NCI-H446 treated with DMSO at 0.1 percent for 48 hours (cell line): ENCODE measurements around the gene LTB4R2.

Source experiments
- DNase-seq: peaks from one replicate; lab custom pipeline; 2025; lab: John Stamatoyannopoulos, UW

LTB4R2 gene

DNA sequence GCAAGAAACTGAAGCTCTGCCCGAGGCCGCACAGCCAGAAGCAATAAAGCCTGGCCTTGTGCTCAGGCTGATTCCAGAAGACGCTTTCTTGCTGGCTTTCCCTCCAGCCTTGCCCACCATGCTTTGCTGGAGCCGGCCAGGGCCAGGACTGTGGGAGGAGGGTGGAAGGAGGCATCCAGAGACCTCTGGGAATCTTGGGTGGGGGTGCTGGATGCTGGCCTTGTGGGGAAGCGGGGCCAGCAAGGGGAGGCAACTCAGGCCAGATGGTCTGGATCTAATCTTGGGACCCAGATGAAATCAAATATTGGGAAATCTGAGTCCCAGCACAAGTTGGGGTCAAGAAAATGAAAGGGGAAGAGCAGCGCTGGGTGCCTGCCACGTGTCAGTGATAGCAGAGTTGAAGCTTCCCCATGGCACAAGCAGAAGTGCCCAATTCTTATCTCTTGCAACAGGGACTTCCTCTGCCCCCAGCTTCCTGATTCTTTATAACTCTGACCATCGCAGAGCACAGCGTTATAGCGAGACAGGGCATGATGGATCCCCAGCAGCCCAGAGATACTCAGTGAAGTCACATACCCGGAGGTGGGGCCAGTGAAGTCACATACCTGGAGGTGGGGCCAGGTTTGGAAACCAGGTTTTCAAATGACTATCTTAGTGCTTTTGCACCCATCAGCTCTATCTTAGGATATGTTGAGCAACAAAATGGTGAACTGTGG, 32.2 kb upstream of the LTB4R2 start:
- DNase-seq = no peak

DNA sequence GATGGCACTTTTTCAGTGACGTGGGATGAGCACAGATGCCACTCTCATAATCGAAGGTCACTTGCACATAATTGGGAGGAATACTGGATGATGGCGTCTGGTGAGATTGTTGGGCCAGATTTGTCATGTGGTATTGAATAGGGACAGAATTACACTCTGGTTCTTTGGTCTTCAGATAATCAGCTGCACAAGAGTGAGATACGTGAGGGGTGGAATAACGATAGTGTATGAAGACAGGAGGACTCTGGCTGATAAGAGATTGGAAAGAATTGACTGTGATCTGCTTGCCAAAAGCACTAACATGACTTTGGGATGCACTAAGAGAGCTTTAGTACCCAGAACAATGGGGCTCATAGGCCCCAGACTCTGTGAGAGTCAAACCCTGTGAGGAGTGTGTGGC, 31.5 kb upstream of the LTB4R2 start:
- no peak for DNase-seq

DNA sequence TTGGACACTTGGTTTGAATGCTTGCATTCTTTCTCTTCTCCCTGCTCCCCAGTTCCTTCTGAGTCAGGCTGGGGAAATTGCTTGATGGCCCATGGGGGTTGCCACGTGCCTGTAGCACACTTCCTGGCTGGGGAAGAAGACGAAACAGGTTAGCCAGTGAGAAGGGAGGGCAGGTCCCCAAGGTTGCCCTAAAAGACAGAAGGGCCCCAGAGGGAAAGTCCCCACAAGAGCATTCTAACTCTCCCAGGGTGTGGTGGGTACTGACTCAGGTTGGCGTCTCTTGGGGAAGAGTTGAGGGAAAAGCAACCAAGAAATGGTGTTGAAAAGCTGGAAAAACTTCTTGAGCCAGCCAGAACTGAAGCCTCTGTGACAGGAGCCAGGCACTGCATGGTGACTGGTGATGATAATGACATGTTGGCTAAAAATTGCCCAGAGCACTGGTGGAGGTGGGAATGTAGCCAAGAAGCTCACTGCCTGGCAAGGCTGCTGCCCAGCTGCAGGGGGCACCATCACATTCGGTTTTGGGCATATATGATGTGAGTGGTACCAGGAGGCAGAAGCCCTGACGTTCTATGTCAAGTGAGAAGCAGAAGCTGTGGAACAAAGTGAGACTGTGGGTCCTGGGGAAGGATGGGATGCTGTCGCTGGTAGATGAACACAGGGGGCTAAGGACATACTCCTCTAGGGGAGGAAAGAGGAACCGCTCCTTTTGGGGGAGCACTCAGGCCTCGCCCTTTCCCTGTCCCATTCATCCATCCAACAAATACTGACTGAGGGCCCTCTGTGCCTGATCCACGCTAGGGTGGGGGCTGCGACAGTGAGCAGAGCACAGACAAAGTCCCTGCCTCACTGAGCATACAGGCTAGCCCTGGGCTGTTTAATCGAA, 30.4 kb upstream of the LTB4R2 start:
- DNase-seq = peak; percentile 31

DNA sequence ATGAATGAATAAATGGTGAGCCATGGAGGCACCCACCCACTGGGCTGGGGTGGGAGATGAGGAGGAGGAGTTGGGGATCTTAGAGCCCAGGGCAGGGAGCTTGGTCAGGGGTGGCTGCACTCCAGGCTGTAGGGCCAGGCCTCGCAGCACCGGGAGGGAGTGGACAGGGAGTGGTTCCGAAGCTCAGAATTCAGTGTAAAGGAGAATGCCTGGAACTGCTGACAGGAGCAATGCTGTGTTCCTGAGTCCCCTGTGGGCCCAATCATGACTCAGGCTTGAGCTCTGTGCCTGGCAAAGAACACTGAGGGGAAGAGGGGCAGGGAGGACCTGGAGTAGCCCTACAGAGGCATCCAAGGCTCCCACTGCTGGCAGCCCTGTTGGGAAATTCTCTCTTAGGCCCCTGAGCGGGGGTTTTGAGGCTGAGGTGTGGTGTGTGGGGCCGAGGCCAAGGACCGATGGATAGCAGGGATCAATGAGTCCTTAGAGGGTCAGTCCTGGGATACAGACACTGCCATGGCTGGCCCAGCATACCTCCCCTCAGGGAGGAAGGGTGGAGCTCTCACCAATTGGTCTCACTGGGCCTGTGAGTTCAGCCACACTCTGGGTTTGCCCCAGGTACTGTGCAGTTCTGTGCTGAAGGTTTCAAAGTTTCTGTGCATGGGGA, 29.0 kb upstream of the LTB4R2 start:
- no peak for DNase-seq

DNA sequence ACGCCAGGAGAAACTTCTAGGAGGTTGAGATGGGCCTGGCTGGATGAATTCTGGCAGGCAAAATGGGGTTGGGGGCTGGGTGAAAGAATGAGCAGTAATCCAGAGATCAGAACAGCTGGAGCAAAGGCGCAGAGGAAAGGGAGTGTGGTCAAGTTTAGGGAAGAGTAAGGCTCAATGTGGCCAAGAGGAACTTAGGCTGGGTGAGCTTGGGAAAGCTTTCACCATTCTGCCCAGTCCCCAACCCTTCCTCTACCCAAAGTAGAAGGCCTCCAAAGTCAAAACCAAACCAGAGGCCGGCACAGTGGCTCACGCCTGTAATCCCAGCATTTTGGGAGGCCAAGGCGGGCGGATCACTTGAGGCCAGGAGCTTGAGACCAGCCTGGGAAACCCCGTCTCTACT, 28.3 kb upstream of the LTB4R2 start:
- no peak for DNase-seq

DNA sequence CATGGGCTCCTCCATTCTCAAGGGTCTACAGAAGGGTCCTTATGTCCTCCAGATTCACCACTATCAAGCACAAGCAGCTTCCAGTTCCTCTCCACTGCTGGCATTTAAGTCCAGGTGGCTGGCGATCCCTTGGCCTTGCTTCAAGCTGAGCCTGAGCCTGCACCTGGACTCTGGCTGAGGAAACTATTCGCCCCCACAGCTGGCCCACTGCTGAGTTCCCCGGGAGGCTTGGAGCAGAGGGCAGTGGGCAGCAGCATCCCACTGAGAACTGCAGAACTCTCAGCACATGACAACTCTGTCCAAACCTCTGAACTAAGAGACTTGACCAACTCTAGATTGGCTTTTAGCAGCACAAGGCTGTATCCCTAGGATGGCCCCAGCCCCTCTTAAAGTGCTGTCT, 27.2 kb upstream of the LTB4R2 start:
- DNase-seq = no peak

DNA sequence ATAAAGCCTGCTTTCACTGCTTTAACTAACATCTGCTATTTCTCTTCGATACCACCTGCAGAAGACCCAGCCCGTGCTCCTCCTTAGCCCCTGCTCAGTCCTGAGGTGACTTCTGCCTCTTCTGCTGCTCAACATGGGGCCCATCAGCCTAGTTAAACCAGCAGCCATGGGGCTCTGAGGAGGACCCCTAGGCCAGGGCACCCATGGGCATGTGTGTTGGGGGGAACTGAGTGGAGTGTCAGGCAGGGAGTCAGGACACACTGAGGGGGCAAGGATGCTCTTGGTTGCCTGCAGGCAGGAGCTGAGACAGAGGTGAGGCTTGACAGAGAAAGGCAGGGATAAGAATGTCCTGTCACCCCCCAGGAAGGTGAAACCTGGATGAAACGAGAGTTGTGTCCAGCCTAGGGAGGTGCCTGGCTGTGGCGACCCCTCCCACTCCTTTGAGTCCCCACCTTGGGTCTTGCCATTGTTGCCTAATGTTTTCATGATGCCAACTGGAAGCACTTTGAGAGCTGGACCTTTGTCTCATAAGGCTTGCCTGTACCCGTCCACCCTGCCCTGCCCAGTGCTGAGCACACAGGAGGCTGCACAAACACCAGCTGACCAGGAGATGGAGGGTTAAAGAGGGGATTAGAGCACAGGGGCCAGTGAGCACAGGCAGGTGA, 26.0 kb upstream of the LTB4R2 start:
- DNase-seq = no peak

DNA sequence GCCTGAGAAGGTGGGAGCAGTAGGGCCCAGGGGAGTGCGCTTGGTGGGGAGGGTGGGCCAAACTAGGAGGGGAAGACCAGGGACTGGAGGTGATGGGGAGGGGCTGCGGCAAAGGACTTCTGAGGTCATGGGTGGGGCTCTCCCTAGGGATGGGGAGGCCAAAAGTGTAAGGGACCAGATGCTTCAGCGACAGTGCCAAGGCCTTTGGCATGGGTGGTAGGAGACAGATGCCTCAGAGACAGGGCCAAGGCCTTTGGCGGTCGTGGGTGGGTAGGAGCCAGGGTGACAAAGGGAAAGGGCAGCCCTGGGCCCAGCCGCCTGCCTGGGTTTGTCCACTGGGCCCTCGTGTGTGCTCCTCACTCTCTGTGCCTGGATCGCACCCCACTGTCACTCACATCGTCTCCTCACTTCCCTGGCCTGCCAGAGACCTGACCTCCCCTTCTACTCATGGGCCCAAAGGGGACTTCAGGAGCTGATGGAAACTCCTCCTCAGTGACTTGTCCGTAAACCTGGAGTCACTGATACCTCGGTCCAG, 25.4 kb upstream of the LTB4R2 start:
- DNase-seq = peak; percentile 11

DNA sequence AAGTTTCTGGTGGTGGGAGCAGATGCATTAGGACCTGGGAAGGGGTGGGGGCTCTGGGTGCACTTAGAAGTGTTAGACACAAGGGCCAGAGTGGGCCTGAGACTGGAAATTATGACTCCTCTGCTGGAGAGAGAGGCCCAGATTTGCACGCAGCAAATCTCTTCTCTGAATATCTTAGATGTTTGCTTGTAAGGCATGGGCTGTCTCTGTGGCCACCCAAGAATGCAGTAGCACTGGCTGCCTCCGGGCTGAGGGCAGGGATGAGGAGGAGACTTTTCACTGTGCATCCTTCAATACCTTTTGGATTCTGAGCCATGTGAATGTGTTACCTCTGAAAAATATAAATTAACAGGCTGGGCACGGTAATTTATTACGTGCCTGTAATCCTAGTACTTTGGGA, 24.6 kb upstream of the LTB4R2 start:
- no peak for DNase-seq

DNA sequence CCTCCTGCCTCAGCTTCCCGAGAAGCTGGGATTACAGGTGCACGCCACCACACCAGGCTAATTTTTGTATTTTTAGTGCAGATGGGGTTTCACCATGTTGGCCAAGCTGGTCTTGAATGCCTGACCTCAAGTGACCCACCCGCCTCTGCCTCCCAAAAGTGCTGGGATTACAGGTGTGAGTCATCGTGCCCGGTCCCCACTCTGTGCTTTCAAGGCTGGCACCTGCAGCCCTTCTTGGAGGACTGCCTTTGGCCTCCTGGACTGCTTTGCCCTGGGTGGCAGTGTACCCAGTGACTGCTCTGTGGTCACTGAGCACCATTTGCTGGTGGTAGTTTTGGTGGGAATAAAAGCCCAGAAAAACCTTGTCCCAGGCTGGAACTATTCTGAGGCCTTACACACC, 22.9 kb upstream of the LTB4R2 start:
- no peak for DNase-seq

DNA sequence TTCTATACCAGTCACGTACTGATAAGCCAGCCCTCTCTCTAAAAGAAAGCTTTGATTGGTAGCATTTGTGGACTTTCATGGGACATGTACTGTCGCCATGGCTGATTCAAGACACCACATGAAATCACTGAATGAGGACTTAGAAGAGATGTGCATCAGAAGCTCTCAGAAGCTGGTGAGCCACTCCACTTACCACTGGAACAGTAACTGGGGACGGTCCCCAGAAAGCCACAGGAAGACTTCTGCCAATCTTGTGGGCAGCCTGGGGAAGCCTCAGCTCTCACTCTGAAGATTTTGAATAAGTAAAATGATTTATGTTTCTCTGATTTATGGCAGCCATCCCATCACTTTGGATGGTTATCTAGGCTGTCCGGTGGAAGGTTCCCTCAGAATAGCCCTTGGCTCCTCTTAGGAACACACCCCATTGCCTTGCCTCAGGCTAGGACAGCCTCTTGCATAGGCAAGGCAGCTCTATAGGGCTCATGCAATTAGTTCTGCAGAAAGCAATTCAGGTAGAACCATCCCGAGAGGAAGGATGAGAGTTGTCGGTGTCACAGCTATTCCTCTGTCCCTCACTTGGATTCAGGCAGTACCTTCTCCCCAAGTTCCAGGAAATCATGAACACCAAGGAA, 20.2 kb upstream of the LTB4R2 start:
- DNase-seq = no peak

DNA sequence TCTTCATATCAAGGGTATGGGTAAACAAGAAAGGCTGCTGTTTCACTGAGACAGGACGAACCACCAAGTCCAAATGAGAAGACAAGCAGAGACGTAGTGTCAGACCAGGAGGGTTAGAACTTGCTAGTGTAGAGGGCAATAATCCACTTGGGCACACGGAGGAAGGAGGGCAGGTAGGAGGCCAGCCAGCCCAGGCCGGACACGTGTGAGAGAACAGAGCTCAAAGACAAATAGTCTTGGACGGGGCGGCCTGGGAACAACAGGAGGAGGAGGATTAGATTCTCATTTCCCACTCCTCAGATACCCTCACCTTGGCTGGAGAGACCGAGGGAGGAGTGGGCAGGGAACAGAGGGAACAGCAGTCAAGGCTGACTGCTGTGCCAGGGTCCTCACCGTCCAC, 19.2 kb upstream of the LTB4R2 start:
- DNase-seq = no peak

DNA sequence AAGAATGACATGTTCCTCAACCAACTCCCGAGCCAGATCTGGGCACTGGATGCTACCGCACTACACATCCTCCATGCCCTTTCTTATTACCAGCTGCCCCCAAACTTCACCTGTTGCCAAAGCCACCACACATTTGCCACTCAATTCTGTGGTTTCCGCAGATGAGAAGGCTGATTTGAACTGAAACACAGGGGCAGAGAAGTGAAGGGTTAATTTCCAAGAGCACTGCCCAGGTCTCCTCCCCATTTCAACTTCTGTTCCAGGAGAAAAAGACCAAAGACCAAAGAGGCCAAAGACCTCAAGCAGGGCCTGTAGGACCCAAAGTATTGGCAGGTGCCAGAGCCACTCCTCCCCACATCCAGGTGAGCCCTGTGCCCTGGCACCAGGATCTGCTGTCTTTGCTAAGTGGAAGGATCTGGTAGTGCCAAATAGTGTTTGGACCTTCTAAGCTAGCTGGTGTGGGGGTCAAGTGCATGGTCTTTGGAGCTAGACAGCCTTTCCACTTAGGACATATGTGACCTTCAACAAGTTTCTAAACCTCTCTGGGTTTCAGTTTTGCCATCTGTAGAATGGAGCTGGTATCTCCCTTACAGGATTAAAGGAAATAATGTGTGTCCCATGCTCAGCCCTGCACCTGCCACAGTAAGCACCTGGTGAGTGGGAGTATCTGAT, 18.4 kb upstream of the LTB4R2 start:
- no peak for DNase-seq

DNA sequence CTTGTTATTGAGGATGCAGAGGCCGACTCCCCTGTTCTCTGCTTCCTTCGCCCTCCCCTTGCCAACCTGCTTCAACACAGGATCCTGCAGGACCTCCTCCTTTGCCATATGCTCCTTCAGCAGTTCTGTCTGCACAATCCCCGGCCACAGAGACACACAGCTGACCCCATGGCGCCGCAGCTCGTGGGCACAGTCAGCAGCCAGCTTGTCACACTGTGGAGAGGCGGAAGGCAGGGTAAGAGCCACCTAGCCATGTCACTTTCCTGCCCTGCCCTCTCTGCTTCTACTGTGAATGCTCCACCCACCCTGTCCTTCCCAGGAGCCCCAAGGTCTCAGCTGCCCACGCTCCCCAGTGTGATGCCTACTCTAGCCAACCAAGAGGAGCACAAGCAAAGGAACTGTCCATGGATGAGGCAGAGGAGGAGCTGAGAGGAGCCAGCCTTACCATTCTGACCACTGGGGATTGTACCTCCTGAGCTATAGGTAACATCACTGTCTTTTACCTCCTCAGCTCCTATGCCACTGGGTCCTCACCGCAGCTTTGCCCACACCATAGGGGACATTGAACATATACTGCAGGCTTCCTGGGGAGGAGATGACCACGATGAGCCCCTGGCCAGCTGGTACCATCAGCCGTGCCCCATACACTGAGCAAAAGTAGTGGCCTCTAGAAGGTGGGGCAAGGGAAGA, 17.7 kb upstream of the LTB4R2 start:
- DNase-seq = no peak

DNA sequence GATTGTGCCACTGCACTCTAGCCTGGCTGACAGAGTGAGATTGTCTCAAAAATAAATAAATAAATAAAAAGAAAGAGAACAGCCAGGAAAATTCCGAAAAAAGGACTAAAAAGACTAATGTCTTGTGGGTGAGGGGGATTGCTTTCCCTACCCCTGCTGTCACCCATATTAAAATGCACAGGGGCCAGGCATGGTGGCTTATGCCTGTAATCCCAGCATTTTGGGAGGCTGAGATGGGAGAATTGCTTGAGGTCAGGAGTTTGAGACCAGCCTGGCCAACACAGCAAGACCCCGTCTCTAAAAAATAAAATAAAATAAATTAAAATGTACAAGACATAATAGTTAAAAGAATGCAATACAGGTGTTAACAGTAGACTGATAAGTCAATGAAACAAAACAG, 16.4 kb upstream of the LTB4R2 start:
- no peak for DNase-seq

DNA sequence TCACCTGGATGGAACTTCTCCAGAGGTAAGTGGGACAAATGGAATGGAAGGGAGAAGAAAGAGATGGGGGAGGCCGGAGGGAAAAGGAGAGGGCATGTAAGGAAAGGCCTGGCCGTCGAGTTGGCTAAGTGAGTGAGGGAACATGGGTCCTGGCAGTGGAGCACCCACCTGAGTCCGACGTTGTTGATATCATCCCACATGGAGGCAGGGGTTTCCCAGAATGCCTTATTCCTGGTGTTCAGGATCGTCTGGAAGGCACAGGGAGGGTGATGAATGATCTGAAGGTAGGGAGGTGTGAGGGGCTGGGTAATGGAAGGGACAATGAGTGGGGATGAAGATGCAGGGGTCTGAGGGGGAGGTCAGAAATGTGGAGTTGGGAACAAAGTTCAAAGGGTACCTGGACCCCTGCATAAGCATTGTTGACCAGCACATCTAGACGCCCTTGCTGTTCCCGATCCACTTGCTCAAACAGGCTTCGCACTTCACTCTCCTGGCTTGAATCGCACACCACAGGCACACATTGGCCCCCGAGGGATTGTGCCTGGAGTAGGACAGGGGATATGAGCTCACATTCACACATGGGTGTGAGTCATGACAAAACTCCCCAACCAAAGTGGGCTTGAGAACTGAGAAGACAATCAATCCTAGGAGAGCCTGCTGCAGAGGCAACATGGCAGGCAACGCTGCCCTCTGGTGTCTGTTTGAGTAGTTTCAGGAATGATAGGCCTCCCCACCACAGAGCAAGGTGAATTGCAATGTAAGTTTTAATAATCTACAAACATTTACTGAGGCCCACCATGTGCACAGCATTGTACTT, 13.4 kb upstream of the LTB4R2 start:
- peak; percentile 75 for DNase-seq

DNA sequence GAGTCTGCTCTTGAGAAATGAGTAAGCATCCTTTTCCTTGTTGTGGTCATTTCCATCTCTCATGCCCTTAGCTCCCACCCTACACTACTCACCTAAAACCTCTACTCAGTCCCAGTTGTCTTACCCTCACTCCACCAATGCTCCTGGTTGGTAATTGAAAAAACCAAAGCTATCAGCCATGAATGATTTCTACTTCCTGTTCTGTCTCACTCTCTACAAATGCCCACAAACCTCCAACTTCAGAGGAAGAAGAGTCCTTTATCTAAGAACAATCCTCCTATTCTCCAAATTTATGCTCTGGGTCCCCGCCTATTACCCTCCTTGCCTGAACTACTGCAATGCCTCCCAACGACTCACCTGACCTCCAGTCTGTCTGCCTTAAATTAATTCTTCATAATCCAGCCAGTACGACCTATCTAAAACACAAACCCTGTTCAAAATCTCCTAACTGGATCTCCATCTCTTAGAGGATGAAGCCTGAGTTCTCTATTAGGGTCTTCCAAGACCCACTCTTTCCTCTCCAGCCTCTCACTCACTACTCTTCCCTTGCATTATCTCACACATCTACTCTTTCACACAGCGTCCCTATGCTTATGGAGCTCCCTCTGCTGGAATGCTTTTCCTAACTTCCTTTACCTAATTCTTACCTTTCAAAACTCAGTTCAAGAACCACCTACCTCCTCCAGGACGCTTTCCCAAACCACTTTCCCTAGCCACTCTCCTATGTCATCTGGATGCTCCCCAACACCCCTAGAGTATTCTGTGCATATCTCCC, 12.6 kb upstream of the LTB4R2 start:
- DNase-seq = no peak

DNA sequence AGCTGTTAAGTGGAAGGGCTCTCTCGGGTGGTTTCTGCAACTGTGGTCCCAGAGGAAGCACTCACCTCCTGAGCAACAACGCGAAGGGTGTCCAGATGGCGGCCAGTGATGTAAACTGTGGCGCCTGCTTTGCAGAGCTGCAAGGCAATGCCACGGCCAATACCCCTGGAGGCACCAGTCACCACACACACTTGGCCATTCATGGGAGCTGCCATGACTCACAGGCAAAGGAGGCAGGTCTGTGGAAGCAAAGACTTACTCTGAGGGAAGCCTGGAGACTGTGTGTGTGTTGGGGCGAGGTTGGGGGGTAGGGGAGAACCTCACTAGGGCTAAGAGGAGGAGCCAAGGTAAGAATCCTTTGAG, 11.1 kb upstream of the LTB4R2 start:
- no peak for DNase-seq
